ENCODE measurements around the gene BDKRB1.

BDKRB1 gene

GRCh38 chr14:96254687-96255086, 1.3 kb upstream of the BDKRB1 start:
- Histone ChIP-seq H3K27ac (ENCODE audit: low read length) (no peak overlapping the region), H3K79me2 (ENCODE audit: insufficient read depth, low read length) (no peaks in the 10 kb centered on the region), H3K4me2 (ENCODE audit: insufficient read depth, low read length) (no peak overlapping the region), H3K4me3 (ENCODE audit: low read depth in 1 of 2, low read length in 2 of 2) (no peak overlapping the region), H3K9ac (ENCODE audit: low read depth, low read length) (no peak overlapping the region), H2AFZ (ENCODE audit: low read depth, low read length) (no peak overlapping the region), H3K27me3 (ENCODE audit: insufficient read depth, low read length, poor library complexity) (peaks cover 13% of the 10 kb centered on the region), H3K4me1 (ENCODE audit: insufficient read depth, low read length) (no peaks in the 10 kb centered on the region), H3K9me3 (ENCODE audit: insufficient read depth, low read length, severe bottlenecking) (peaks cover 2% of the 10 kb centered on the region), H4K20me1 (ENCODE audit: insufficient read depth, low read length) (no peaks in the 10 kb centered on the region), H3K36me3 (ENCODE audit: insufficient read depth, low read length) (no peaks in the 10 kb centered on the region)
- DNase-seq (no peak), ATAC-seq (ENCODE audit: insufficient read depth, low read depth) (no peak)
- TF ChIP-seq CTCF (IDR thresholded peaks at IDR 0.05; ENCODE audit: borderline replicate concordance, extremely low read depth, low read length, poor library complexity, severe bottlenecking) (no peak), EZH2 (IDR thresholded peaks at IDR 0.05; ENCODE audit: borderline replicate concordance, low read depth, low read length, severe bottlenecking) (no peak)

- DNase-seq (no peak), ATAC-seq (ENCODE audit: insufficient read depth, low read depth) (no peak)
- H3K36me3 ChIP-seq (ENCODE audit: insufficient read depth, low read length): no peaks in the 10 kb centered on the region
- H4K20me1 ChIP-seq (ENCODE audit: insufficient read depth, low read length): no peaks in the 10 kb centered on the region
- no peak overlapping the region for H3K4me3 ChIP-seq (ENCODE audit: low read depth in 1 of 2, low read length in 2 of 2)
- peaks cover 13% of the 10 kb centered on the region for H3K27me3 ChIP-seq (ENCODE audit: insufficient read depth, low read length, poor library complexity)
- H3K79me2 ChIP-seq (ENCODE audit: insufficient read depth, low read length): no peaks in the 10 kb centered on the region
- H3K27ac ChIP-seq (ENCODE audit: low read length): no peak overlapping the region
- no peak overlapping the region for H3K4me2 ChIP-seq (ENCODE audit: insufficient read depth, low read length)
- H3K4me1 ChIP-seq (ENCODE audit: insufficient read depth, low read length): no peaks in the 10 kb centered on the region
- no peak for TF ChIP-seq CTCF (IDR thresholded peaks at IDR 0.05; ENCODE audit: borderline replicate concordance, extremely low read depth, low read length, poor library complexity, severe bottlenecking)
- TF ChIP-seq EZH2 (IDR thresholded peaks at IDR 0.05; ENCODE audit: borderline replicate concordance, low read depth, low read length, severe bottlenecking): no peak
- H2AFZ ChIP-seq (ENCODE audit: low read depth, low read length): no peak overlapping the region
- no peak overlapping the region for H3K9ac ChIP-seq (ENCODE audit: low read depth, low read length)
- H3K9me3 ChIP-seq (ENCODE audit: insufficient read depth, low read length, severe bottlenecking): peaks cover 3% of the 10 kb centered on the region
Observed at GRCh38 chr14:96256407-96256806, 397 bp downstream of the BDKRB1 start.

- Histone ChIP-seq H3K27me3 (ENCODE audit: insufficient read depth, low read length, poor library complexity) (peaks cover 18% of the 10 kb centered on the region), H3K4me3 (ENCODE audit: low read depth in 1 of 2, low read length in 2 of 2) (no peak overlapping the region), H3K9me3 (ENCODE audit: insufficient read depth, low read length, severe bottlenecking) (peaks cover 3% of the 10 kb centered on the region), H3K36me3 (ENCODE audit: insufficient read depth, low read length) (no peaks in the 10 kb centered on the region), H3K4me1 (ENCODE audit: insufficient read depth, low read length) (no peaks in the 10 kb centered on the region), H2AFZ (ENCODE audit: low read depth, low read length) (no peak overlapping the region), H4K20me1 (ENCODE audit: insufficient read depth, low read length) (no peaks in the 10 kb centered on the region), H3K4me2 (ENCODE audit: insufficient read depth, low read length) (no peak overlapping the region), H3K9ac (ENCODE audit: low read depth, low read length) (no peak overlapping the region), H3K27ac (ENCODE audit: low read length) (no peak overlapping the region), H3K79me2 (ENCODE audit: insufficient read depth, low read length) (no peaks in the 10 kb centered on the region)
- TF ChIP-seq CTCF (IDR thresholded peaks at IDR 0.05; ENCODE audit: borderline replicate concordance, extremely low read depth, low read length, poor library complexity, severe bottlenecking): no peak
- no peak for TF ChIP-seq EZH2 (IDR thresholded peaks at IDR 0.05; ENCODE audit: borderline replicate concordance, low read depth, low read length, severe bottlenecking)
- DNase-seq: no peak
- ATAC-seq (ENCODE audit: insufficient read depth, low read depth): no peak
Observed at GRCh38 chr14:96257056-96257455, 1.0 kb downstream of the BDKRB1 start.

GRCh38 chr14:96257900-96258299, 1.9 kb downstream of the BDKRB1 start:
- H3K4me3 ChIP-seq (ENCODE audit: low read depth in 1 of 2, low read length in 2 of 2): no peak overlapping the region
- no peak overlapping the region for H3K4me2 ChIP-seq (ENCODE audit: insufficient read depth, low read length)
- H4K20me1 ChIP-seq (ENCODE audit: insufficient read depth, low read length): no peaks in the 10 kb centered on the region
- no peak overlapping the region for H3K9ac ChIP-seq (ENCODE audit: low read depth, low read length)
- H3K79me2 ChIP-seq (ENCODE audit: insufficient read depth, low read length): no peaks in the 10 kb centered on the region
- no peak overlapping the region for H2AFZ ChIP-seq (ENCODE audit: low read depth, low read length)
- no peaks in the 10 kb centered on the region for H3K36me3 ChIP-seq (ENCODE audit: insufficient read depth, low read length)
- no peaks in the 10 kb centered on the region for H3K4me1 ChIP-seq (ENCODE audit: insufficient read depth, low read length)
- H3K27me3 ChIP-seq (ENCODE audit: insufficient read depth, low read length, poor library complexity): peaks cover 18% of the 10 kb centered on the region
- DNase-seq: no peak
- H3K9me3 ChIP-seq (ENCODE audit: insufficient read depth, low read length, severe bottlenecking): peaks cover 3% of the 10 kb centered on the region
- H3K27ac ChIP-seq (ENCODE audit: low read length): no peak overlapping the region
- TF ChIP-seq EZH2 (IDR thresholded peaks at IDR 0.05; ENCODE audit: borderline replicate concordance, low read depth, low read length, severe bottlenecking): no peak
- no peak for TF ChIP-seq CTCF (IDR thresholded peaks at IDR 0.05; ENCODE audit: borderline replicate concordance, extremely low read depth, low read length, poor library complexity, severe bottlenecking)
- no peak for ATAC-seq (ENCODE audit: insufficient read depth, low read depth)
